HepG2 (cell line): Measurements from ENCODE around the gene EVI2B.
"Not testable (repeated sequence)": the region's sequence is repeated elsewhere in the genome, so short reads cannot be mapped to it uniquely, and the experiment has no call there.

Experiments used
- PCBP1 ChIP-seq: fragments of 200-400 bp; formaldehyde crosslinking; IDR thresholded peaks from 2 replicates; pipeline ENCODE4 v1.6.1; 2017; ENCODE audit warnings: mild to moderate bottlenecking, low read depth, low read length, borderline replicate concordance
- POLR2A ChIP-seq, 2 experiments: IDR thresholded peaks; 2 replicates each; pipeline ENCODE4 v1.6.1; 2011; ENCODE audit warnings: low read depth in 2 of 2, low read length in 2 of 2, mild to moderate bottlenecking in 1 of 2, moderate library complexity in 1 of 2; ENCODE audit not compliant: insufficient read depth in 1 of 2

DNA sequence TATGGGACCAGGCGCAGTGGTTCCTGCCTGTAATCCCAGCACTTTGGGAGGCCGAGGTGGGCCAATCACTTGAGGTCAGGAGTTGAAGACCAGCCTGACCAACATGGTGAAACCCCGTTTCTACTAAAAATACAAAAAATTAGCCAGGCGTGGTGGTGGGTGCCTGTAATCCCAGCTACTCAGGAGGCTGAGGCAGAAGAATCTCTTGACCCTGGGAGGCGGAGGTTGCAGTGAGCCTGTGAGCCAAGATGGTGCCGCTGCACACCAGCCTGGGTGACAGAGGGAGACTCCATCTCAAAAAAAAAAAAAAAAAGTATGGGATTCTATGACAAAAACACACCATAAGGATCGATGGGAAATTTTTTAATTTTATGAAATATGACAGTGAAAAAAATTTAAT is 1.6 kb downstream of the EVI2B start:
- not testable (repeated sequence) for TF ChIP-seq PCBP1; POLR2A (IDR thresholded peaks at IDR 0.05; ENCODE audit: insufficient read depth in 1 of 2, low read depth in 2 of 2, low read length in 2 of 2)
